ENCODE measurements around the gene GLI1. TPM values are rescaled to one million over a fixed set of nuclear protein-coding genes. Genes with fewer than 3 reads are reported as not detected.
"Not testable (repeated sequence)": the region's sequence is repeated elsewhere in the genome, so short reads cannot be mapped to it uniquely, and the experiment has no call there.

The GLI1 gene
- polyA plus RNA-seq, 3 donors, result 0.11 to 0.25 (median 0.18) TPM

GRCh38 chr12:57511588-57512325 is 52.2 kb downstream of the GLI1 start:
- WGBS, 3 donors, result 92 to 98% (median 97%) methylated on average over 7 of the region's 7 CpGs
- no peak overlapping the region for H3K27ac ChIP-seq (ENCODE audit: low read depth, low read length)

GRCh38 chr12:57512665-57513064 is 53.1 kb downstream of the GLI1 start:
- 91 to 94% (median 92%) methylated on average over 6 of the region's 6 CpGs for WGBS, 3 donors

GRCh38 chr12:57513266-57513665 is 53.7 kb downstream of the GLI1 start:
- H3K27ac ChIP-seq (ENCODE audit: low read depth, low read length), result no peak overlapping the region
- WGBS, 3 donors, result 95 to 99% (median 97%) methylated on average over 5 of the region's 5 CpGs

More at GRCh38 chr12:57512665-57513064, 53.1 kb downstream of the GLI1 start:
- no peak overlapping the region for H3K27ac ChIP-seq (ENCODE audit: low read depth, low read length)

GRCh38 chr12:57513677-57514076 is 54.1 kb downstream of the GLI1 start:
- WGBS, 3 donors, result 90 to 96% (median 93%) methylated on average over 6 of the region's 6 CpGs
- not testable (repeated sequence) for H3K27ac ChIP-seq (ENCODE audit: low read depth, low read length)

GRCh38 chr12:57514246-57514645 is 54.7 kb downstream of the GLI1 start:
- 68 to 93% (median 93%) methylated on average over 9 of the region's 9 CpGs for WGBS, 3 donors
- not testable (repeated sequence) for H3K27ac ChIP-seq (ENCODE audit: low read depth, low read length)

- H3K27ac ChIP-seq (ENCODE audit: low read depth, low read length), result no peak overlapping the region
- WGBS, 3 donors, result 69 to 87% (median 86%) methylated on average over 9 of the region's 9 CpGs
Measured at GRCh38 chr12:57514720-57515407, 55.3 kb downstream of the GLI1 start.

- WGBS, 3 donors, result 45 to 79% (median 74%) methylated on average over 3 of the region's 3 CpGs
- H3K27ac ChIP-seq (ENCODE audit: low read depth, low read length), result no peak overlapping the region
Measured at GRCh38 chr12:57515408-57515933, 55.9 kb downstream of the GLI1 start.

- no peak overlapping the region for H3K27ac ChIP-seq (ENCODE audit: low read depth, low read length)
- WGBS, 3 donors, result 78 to 80% (median 80%) methylated on average over 11 of the region's 11 CpGs
Measured at GRCh38 chr12:57515934-57516541, 56.5 kb downstream of the GLI1 start.

GRCh38 chr12:57516617-57517153 is 57.1 kb downstream of the GLI1 start:
- 82 to 83% (median 82%) methylated on average over 11 of the region's 11 CpGs for WGBS, 3 donors
- H3K27ac ChIP-seq (ENCODE audit: low read depth, low read length), result no peak overlapping the region

- no peak overlapping the region for H3K27ac ChIP-seq (ENCODE audit: low read depth, low read length)
- WGBS, 3 donors, result 48 to 79% (median 63%) methylated on average over 1 of the region's 1 CpG
Measured at GRCh38 chr12:57517187-57517586, 57.6 kb downstream of the GLI1 start.

- not testable (repeated sequence) for H3K27ac ChIP-seq (ENCODE audit: low read depth, low read length)
- WGBS, 3 donors, result 80 to 87% (median 86%) methylated on average over 10 of the region's 10 CpGs
Measured at GRCh38 chr12:57517718-57518117, 58.1 kb downstream of the GLI1 start.

- 45 to 56% (median 48%) methylated on average over 8 of the region's 8 CpGs for WGBS, 3 donors
- no peak overlapping the region for H3K27ac ChIP-seq (ENCODE audit: low read depth, low read length)
Measured at GRCh38 chr12:57518176-57518919, 58.8 kb downstream of the GLI1 start.

GRCh38 chr12:57518920-57519795 is 59.6 kb downstream of the GLI1 start:
- WGBS, 3 donors, result 16 to 29% (median 26%) methylated on average over 7 of the region's 7 CpGs
- peak overlapping the region; percentile 86 for H3K27ac ChIP-seq (ENCODE audit: low read depth, low read length)

- 0 to 1% (median 1%) methylated on average over 8 of the region's 8 CpGs for WGBS, 3 donors
Measured at GRCh38 chr12:57519796-57520052, 60.1 kb downstream of the GLI1 start.

GRCh38 chr12:57520053-57520818 is 60.7 kb downstream of the GLI1 start, which contains the start of gene DDIT3:
DDIT3 (minus strand) TSS chr12:57520514; CDS start chr12:57517406, 3,108 bp downstream.
- 0 to 1% (median 0%) methylated on average over 44 to 52 of the region's 52 CpGs for WGBS, 3 donors
- peak within 1 kb of the TSS; percentile 98 for H3K27ac ChIP-seq (ENCODE audit: low read depth, low read length)

More at GRCh38 chr12:57519796-57520052, 60.1 kb downstream of the GLI1 start:
- peak overlapping the region; percentile 86 for H3K27ac ChIP-seq (ENCODE audit: low read depth, low read length)

GRCh38 chr12:57521525-57522010 is 62.0 kb downstream of the GLI1 start:
- 33 to 57% (median 51%) methylated on average over 17 of the region's 17 CpGs for WGBS, 3 donors

More at GRCh38 chr12:57521525-57522010, 62.0 kb downstream of the GLI1 start:
- peak overlapping the region; percentile 5 for H3K27ac ChIP-seq (ENCODE audit: low read depth, low read length)

Measured in adipose tissue (tissue), 3 donors.